NCI-H1694 treated with DMSO at 0.1 percent for 48 hours (cell line): Measurements from ENCODE around the gene TMEM255B.
"Not testable (repeated sequence)": the region's sequence is repeated elsewhere in the genome, so short reads cannot be mapped to it uniquely, and the experiment has no call there.

ENCODE experiments used
- DNase-seq: peaks from one replicate; lab custom pipeline; 2025; lab: John Stamatoyannopoulos, UW

The TMEM255B gene

DNA sequence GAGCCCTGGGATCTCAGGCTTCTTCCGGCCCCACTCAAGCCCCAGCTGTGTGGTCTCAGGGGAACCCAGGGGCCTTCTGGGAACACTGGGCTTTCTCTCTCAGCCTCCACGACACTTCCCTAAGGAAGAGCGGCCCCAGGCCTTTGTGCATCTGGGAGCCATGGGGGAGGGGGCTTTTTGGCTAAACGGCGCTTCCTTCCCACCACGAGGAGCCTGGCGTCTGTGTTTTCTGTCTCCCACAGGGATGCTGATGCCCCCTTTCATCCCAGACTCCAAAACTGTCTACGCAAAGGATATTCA is 24.2 kb upstream of the TMEM255B start:
- no peak for DNase-seq

DNA sequence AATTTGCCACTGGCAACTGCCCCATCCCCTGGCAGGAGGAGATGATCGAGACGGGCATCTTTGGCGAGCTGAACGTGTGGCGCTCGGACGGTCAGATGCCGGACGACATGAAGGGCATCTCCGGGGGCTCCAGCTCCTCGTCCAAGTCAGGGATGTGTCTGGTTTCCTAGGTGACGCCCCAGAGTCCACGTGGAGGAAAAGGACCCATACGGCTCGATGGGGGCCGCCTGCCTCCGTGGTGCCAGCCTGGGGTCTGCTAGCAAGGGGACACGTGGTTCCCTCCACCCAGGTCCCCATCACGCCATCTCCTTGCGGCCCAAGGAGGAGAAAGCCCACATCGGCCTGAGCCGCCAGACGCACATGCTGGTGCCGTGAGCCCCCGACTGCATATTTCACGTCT is 23.8 kb upstream of the TMEM255B start:
- DNase-seq: no peak

DNA sequence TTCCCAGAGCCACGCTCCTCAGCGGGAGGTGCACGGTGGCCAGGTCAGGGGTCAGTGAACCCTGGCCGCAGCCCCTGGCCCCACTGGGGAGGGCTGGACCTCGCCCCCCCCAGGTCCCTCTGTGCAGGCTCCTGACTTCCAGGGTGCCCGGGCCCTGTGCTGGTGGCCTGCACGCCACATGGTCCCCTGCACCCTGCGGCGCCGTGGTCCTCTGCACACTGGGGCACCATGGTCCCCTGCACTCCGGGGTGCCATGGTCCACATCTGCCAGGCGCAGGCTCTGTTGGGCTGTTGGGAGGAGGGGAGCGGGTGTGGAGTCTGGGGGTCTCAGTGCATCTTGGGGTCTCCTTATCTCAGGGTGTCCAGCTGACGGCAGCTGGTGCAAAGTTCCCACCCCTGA is 23.3 kb upstream of the TMEM255B start:
- DNase-seq: no peak

DNA sequence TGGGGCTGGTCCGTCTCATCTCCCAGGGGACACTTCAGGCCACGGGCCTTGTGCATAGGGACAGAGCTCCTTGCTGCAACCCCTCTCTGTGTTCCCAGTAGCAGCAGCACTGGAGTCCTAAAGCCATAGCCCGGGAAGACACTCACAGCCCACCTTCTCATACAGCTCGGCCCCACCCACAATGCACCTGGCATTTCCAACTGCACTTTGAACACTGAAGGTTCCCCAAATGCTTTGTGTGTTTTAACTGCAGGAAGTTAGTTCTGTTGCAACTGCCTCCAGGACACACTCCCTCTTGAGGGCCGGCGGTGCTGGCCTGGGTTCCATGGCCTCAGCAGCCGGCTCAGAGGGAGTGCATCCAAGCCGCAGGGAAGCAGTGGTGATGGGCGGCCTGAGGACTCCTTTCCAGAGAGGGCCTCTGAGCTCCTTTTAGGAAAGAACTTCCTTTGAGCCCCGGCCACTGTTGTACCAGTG is 22.7 kb upstream of the TMEM255B start:
- no peak for DNase-seq

DNA sequence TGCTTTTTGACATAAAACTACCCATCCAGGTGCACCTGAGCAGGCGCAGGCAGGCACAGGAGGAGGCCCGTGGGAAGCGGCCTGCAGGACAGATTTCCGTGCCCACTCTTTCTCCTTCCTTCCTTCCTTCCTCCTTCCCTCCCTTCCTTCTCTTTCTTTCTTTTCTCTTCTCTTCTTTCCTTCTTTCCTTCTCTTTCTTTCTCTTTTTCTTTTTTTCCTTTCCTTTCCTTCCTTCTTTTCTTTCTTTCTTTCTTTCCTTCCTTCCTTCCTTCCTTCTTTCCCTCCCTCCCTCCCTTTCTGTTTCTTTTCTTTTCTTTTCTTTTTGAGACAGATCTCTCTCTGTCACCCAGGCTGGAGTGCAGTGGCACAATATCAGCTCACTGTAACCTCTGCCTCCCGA is 21.2 kb upstream of the TMEM255B start:
- no peak for DNase-seq

DNA sequence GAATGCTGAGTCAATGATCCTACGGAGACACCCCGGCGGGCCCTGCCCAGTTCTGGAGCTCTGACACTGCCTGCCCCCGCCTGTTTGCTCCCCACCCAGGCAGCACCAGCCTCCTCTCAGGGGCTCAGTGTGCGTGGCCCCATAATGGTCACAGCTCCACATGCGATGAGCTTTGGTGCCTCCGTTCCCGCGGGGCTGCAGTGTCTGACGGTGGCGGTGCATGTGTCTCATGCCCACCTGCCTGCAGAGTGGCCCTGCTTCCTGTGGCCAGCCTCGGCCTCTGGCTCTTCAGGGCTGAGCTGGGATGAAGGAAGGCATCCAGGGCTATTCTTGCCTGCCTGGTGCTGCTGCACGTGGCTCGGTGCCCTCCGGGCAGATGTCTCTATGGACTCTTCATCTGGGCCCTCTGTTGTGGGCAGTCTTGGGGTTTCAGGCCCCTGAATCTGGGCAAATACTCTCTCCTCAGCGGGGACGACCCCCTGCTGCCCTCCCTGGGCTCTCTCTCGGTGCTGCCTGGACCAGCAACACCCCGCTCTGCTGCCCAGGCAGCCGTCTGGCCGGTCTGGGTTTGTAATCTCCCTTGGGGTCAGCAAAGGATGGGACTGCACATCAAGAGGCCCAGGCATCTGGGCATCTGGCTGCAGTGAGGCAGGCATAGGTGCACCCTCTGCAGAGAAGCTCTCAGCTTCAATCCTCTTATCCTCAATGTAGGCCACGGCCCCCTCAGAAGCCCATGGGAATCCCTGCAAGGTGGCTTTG is 19.3 kb upstream of the TMEM255B start:
- no peak for DNase-seq

DNA sequence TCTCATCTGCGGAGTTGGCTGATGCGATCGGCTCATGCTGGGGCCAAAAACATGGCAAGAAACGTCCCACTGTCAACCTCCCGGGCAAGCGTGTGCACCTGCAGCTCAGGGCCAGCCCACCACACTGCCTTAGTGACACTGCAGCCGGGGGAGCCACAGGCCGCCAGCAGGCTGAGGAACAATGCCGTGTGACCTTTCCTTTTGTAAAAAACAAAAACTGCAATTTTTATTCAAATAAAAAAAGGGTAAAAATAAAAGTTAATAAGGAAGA is 18.8 kb upstream of the TMEM255B start:
- no peak for DNase-seq

DNA sequence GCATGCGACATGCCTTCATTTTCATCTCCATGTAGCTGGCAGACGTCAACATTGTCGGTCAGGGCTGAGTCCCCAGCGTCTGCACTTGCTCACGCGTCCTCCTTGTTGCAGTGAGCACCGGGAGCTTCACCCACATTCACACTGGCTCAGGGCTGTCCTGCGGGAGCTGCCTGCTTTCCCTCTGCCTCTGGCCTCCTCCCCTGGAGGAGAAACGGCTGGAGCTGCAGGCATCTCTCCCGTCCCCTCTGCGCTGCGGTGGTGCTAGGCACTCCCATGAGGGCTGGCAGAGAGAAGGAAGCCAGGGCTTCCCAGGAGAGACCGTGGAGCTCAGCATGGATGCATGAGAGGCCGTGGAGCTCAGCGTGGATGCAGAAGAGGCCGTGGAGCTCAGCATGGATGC is 18.4 kb upstream of the TMEM255B start:
- DNase-seq: no peak

DNA sequence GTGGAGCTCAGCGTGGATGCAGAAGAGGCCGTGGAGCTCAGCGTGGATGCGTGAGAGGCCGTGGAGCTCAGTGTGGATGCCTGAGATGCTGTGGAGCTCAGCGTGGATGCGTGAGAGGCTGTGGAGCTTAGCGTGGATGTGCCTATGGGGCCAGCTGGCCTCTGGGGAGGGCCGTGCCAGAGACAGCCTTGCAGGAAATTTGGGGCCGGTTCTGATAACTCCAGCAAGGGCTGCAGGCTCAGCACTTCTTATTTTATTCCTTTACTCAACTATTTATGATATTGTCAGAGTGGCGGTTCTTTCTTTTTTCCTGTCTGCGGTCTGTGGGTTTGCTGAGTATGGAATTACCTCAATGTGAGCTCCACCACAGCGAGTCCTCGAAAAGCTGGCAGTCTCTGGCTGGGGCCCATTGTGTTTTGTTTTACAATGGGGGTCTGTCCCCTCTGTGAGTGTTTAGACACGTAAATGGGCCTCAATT is 17.8 kb upstream of the TMEM255B start:
- DNase-seq: no peak

DNA sequence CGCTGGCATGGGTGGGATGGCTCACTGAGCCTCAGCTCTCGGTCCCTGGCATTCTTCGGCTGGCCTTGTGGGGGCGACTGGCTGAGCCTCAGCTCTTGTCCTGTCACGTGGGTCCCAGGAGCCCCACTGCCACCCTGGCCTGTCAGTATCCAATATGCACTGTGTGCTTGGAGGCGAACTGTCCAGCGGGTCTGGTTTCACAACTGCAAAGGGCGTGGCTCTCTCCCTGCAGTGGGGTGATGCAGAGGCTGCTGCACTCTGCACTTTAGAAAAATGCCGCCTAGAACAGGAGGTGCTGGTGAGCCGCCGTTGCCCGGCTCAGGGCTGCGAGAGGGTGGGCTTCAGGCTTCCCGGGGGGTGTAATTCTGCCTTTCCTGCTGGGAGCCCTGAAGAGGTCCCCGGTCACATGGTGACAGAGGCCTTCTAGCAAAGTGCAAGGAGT is 17.0 kb upstream of the TMEM255B start:
- DNase-seq: peak; percentile 15

DNA sequence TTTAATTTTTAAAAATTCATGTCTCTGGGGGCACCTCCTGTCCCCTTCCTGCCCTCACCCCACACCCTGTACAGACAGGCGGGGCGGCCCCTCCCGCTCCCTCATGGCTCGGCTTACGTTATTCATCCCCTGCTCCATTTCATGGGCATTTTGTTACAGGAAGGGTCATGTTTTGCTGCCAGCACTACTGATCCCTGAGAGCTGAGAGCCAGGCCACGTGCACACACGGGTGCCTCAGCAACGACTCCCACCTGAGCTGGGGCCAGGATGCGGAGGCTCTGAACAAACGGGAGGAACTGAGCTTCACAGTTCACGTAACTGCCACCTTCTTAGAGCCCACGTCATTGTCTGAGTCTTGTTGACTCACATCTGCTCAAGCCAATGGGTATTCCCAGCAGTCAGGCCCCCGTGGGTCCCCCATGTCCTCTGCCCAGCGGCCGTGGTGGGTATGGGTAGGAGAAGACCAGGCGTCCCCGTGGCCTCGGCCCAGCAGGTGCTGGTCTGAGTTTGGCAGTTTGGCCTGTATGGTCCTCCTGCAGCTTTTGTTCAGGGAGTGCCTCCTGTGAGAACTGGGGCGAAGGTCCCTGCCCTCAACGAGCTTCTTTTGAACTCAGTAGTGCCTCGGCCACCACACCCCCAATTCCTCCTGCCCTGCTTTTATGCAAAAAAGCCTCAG is 16.4 kb upstream of the TMEM255B start:
- no peak for DNase-seq

DNA sequence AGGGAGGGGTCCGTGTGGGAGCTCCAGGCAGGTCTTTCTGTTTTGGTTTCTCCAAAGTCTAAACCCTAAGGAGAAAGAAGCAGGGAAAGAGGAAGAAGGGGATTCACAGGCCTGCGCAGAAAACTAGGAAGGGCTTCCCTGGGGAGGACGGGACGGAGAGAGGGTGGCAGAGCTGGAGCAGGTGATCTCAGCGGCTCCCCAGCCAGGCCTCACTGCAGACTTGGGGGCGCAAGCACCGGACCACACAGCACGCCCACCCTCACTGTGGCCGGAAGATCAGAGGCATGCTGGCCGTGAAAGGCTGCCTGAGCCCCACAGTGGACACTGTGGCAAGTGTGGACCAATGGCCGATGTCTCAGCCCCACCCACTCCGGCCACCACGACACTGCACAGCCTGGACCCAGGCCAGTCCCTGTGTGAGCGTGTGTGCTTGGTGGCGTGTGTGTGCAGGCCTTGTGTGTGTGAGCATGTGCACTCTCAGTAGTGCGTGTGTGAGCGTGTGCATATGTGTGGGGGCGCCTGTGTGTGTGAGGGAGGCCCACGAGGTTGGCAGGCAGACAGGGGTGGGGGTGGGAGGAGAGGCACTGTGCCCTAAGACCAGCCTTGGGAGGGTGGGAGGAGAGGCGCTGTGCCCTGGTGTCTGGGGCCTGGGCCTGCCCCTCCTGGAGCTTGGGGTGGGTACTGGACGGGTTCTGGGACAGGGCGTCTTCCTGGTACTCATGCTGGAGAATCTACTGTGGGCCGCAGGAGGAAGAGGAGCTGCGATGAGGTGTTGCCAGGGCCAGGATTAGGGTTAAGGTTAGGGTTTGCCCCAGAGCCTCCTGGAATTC is 15.4 kb upstream of the TMEM255B start:
- DNase-seq: no peak

DNA sequence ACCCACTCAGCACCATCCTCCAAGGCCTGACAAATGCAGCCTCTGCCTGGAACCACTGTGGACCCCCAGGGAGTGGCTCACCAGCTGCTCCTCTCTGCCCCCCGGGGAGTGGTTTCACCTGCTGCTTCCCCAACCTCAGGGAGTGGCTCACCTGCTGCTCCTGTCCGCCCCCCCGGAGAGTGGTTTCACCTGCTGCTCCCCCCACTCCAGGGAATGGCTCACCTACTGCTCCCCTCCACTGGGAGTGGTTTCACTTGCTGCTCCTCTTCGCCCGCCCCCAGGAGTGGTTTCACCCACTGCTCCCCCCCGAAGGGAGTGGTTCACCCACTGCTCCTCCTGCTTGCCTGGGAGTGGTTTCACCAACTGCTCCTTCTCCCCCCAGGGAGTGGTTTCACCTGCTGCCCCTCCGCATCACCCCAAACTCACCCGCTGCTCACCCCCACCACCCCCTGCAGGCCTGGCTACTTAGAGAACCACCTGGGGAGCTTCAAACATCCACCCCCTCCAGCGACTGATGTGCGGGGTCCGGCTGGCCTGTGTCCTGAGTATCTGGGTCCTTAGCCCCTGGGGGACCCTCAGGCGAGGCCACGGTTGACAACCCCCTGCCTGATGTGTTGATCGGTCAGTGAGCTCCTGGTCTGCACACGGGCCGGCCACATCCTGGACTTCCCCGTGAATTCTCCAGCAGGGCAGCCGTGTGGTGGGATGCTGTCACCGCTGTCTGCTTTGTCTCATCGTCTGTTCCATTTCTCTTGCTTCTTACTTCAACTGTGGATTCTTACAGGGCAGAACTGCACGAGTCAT is 14.6 kb upstream of the TMEM255B start:
- no peak for DNase-seq

DNA sequence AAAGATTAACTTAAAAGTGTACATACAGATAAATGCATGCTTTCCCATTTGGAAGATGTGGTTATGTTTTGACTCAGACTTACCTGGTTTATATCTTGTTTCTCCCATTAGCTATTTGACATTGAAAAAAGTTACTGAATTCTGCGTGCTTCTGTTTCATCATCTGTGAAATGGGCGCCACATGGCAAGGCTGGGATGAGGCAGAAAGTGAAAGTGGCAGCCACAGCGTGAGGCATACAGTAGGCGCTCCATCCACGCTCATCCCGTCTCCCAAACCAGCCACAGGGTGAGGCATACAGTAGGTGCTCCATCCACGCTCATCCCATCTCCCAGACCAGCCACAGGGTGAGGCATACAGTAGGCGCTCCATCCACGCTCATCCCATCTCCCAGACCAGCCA is 14.0 kb upstream of the TMEM255B start:
- DNase-seq: no peak

DNA sequence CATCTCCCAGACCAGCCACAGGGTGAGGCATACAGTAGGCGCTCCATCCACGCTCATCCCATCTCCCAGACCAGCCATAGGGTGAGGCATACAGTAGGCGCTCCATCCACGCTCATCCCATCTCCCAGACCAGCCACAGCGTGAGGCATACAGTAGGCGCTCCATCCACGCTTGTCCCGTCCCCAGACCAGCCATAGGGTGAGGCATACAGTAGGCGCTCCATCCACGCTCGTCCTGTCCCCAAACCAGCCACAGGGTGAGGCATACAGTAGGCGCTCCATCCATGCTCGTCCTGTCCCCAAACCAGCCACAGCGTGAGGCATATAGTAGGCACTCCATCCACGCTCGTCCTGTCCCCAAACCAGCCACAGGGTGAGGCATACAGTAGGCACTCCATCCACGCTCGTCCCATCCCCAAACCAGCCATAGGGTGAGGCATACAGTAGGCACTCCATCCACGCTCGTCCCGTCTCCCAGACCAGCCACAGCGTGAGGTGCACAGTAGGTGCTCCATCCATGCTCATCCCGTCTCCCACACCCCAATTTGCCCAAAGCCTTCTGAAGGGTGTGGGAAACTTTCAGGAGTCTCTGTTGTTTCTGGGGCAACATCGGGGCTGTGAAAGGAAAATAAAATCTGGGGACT is 13.4 kb upstream of the TMEM255B start:
- not testable (repeated sequence) for DNase-seq

DNA sequence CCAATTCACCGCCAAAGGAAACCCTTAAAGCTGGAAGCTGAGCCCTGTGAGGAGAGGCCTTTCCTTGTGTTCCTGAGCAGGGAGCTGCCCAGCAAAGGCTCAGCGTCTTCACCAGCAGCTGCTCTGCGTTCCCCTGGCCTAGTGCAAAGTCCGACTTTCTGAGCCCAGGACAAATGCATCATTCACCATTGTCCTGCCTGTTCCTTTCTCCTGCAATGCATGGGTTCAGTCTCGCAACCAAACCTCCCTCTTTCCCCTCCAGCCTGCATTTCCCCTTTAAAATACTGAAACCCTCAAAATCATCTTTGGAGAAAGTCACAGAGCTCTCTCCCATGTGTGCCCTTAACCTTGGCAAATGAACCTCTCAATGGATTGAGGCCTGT is 12.9 kb upstream of the TMEM255B start:
- DNase-seq: no peak

DNA sequence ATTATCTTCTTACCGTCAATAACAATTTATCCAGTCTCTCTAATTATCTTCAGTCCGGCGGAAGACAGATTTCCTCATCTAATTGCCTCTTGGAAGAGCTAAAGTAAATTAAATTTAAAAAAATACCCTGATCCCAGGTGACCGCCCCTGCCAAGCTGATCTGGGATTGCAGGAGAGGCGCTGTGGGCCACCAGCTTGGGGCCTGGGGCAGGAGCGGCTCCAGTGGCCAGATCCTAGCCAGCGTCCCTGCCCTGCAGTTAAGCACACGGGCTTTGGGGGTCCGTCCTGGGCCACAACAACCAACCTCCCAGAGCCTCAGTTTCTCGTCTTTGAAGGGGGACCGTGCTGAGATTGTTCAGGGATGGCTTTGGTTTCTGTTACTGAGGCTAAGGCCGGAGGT is 12.4 kb upstream of the TMEM255B start:
- DNase-seq: no peak

DNA sequence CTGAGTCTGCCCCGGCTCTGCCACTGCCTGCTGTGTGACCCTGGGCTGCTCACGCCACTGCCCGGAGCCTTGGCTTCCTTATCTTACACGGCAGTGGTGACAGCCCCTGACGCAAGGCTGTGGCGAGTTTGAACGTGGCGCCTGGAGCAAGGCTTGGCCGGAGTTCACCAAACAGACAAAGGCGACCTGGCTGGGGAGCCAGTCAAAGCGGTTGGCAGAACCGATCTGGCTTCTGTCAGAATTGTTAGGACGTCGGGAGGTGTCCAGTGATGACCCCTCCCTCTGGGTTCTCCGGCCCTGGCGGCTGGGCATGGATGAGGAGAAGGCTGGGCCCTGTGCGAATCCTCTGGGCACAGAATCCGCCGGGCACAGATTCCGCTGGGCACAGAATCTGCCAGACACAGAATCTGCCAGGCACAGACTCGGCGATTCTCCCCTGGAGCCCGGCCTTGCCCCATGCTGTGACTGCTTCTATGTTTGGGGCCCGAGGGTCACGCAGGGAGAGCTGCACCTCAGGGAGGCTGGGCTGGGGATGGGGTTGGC is 11.7 kb upstream of the TMEM255B start:
- no peak for DNase-seq

DNA sequence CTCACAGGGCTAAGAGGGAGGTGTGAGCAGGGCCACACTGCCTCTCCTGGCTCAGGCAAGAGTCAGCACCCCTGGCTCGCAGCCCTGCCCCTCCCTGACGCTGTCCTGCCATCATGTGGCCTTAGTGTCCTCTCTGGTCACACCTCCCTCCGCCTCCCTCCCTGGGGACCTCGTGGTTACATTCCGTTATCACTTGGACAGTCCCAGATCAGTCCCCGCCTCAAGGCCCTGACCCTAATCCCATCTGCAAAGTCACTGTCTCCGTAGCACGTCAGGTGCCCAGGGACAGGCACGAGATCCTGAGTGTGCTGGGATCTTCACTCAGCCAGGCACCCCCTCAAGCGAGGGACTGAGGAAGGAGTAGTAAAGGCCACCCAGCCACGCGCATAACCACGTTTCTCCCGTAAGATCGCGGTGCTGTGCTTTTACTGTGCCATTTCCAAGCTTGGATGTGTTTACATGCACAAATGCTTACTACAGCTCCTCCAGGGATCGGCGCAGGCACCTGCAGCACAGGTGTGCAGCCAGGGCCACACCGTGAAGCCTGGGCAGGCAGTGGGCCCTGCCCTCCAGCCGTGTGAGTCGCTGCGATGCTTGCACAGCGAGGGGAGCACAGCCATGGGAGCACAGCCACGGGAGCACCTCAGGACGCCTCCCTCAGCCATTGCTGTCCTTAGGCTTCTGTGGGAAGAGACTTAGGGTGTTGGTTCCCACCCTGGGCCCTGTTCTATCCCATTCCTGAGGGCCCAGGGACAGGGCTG is 10.7 kb upstream of the TMEM255B start:
- DNase-seq: no peak

DNA sequence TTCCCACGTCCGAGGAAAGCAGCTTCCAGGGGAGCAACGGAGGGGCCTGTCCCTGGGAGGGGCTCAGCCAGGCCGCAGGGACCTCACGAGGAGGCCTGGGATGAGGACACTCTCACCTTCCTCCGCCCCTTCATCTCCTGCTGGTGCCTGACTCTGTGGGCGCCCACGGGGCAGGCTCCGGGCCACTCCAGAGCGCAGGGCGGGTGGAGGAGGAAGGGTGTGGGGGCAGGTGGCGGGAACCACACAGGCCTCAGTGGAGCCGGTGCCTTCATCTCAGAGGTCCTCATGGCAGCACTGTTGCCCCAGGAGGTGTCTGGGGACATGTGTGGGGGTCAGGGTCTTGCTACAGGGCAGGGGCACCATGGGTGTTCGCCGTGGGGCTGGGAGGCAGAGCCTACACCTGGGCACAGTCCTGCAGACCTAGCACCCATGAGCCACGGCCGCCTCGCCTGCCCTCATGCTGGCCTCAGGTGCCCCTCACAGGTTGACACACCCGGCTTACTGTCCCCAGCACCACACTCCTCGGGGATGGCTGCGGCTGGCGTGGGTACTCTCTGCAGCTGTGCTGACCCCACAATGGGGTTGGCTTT is 10.1 kb upstream of the TMEM255B start:
- no peak for DNase-seq
